Lower leg skin (tissue), 3 donors: Measurements from ENCODE around the gene NTM.

Experiments
- CTCF ChIP-seq, 3 donors: fragments of 450-650 bp; IDR thresholded peaks; one replicate each; pipeline ENCODE4 v1.5.1; 2016; ENCODE audit warnings: antibody characterized with exemption in 3 of 3, mild to moderate bottlenecking in 3 of 3, moderate library complexity in 2 of 3
- POLR2A ChIP-seq, 2 donors: fragments of 450-650 bp; IDR thresholded peaks; one replicate each; pipeline ENCODE4 v1.6.1; 2016 to 2017; ENCODE audit warnings: antibody characterized with exemption in 2 of 2, mild to moderate bottlenecking in 1 of 2, moderate library complexity in 1 of 2

- TF ChIP-seq CTCF (IDR thresholded peaks at IDR 0.05): no peak
- no peak for TF ChIP-seq POLR2A (IDR thresholded peaks at IDR 0.05)
These were observed 467.6 kb downstream of the NTM start for GRCh38 chr11:131838016-131838415.
